Measurements from ENCODE around the gene CYB5R3.

The CYB5R3 gene

DNA sequence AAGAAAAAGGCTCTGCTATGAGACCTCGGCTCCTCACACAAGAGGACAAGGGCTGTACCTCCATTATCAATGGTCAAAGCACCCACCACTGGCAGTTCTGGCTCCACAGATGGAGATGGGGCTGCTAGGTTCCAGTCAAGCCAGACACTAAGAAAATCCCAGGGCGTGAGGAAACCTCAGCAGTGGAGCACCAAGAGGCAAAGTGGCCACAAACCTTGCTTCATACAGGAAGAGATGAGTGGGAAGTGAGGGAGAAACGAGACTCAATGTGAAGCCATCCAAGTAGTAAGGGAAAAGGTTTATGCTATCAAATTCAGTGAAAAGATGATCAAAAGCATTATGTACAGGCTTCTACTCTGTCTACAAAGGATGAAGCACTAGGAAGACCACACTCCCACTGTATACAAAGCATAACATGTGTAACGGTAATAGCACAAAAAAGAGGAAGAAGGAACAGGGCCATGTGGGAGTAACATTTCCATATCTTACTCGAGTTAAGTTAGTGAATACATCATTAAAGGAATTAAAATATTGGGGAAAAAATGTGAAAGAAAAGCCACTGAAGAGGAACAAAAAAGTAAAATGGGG lies 61.5 kb downstream of the CYB5R3 start:
- Histone ChIP-seq H3K4me1 (ENCODE audit: low read depth, poor library complexity, severe bottlenecking) (peaks cover 13% of the 10 kb centered on the region), H3K27ac (no peak overlapping the region), H3K4me2 (no peak overlapping the region), H3K27me3 (ENCODE audit: insufficient read depth, low read depth) (no peaks in the 10 kb centered on the region), H3K4me3 (IDR thresholded peaks at IDR 0.05; ENCODE audit: insufficient read depth, low read depth, low read length) (no peak overlapping the region), H3K36me3 (ENCODE audit: insufficient read depth) (0 out of 2 replicates have a peak, but pooled peaks cover 2% of the 10 kb centered on the region), H3K79me2 (ENCODE audit: insufficient read depth, low read depth) (no peaks in the 10 kb centered on the region), H3K9ac (no peak overlapping the region), H2AFZ (ENCODE audit: low read depth) (no peak overlapping the region), H4K20me1 (ENCODE audit: insufficient read depth) (no peaks in the 10 kb centered on the region)
- TF ChIP-seq, protein P1, sequence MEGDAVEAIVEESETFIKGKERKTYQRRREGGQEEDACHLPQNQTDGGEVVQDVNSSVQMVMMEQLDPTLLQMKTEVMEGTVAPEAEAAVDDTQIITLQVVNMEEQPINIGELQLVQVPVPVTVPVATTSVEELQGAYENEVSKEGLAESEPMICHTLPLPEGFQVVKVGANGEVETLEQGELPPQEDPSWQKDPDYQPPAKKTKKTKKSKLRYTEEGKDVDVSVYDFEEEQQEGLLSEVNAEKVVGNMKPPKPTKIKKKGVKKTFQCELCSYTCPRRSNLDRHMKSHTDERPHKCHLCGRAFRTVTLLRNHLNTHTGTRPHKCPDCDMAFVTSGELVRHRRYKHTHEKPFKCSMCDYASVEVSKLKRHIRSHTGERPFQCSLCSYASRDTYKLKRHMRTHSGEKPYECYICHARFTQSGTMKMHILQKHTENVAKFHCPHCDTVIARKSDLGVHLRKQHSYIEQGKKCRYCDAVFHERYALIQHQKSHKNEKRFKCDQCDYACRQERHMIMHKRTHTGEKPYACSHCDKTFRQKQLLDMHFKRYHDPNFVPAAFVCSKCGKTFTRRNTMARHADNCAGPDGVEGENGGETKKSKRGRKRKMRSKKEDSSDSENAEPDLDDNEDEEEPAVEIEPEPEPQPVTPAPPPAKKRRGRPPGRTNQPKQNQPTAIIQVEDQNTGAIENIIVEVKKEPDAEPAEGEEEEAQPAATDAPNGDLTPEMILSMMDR (conservative IDR thresholded peaks at IDR 0.05; ENCODE audit: low read depth, low read length), result no peak

DNA sequence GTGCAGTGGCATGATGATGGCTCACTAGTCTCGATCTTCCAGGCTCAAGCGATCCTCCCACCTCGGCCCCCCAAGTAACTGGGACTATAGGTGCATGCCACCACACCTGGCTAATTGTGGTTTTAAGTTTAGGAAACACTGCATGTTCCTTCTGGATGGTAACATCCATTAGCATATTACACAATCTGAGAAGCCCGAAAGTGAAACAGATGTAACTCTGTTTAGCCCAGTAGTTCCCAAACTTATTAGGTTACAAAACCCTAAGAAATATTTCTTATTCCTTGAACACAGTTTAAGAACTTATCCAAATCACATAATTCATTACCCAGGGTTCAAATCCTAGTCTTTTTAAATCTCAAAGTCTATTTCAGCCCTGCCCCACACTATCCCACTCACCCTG lies 62.8 kb downstream of the CYB5R3 start:
- H3K4me3 ChIP-seq (IDR thresholded peaks at IDR 0.05; ENCODE audit: insufficient read depth, low read depth, low read length), result no peak overlapping the region
- H3K27me3 ChIP-seq (ENCODE audit: insufficient read depth, low read depth), result no peaks in the 10 kb centered on the region
- H4K20me1 ChIP-seq (ENCODE audit: insufficient read depth), result no peaks in the 10 kb centered on the region
- no peak overlapping the region for H3K27ac ChIP-seq
- H3K4me2 ChIP-seq, result no peak overlapping the region
- H2AFZ ChIP-seq (ENCODE audit: low read depth), result no peak overlapping the region
- H3K79me2 ChIP-seq (ENCODE audit: insufficient read depth, low read depth), result no peaks in the 10 kb centered on the region
- peaks cover 20% of the 10 kb centered on the region for H3K4me1 ChIP-seq (ENCODE audit: low read depth, poor library complexity, severe bottlenecking)
- H3K9ac ChIP-seq, result no peak overlapping the region
- 0 out of 2 replicates have a peak, but pooled peaks cover 2% of the 10 kb centered on the region for H3K36me3 ChIP-seq (ENCODE audit: insufficient read depth)
- TF ChIP-seq, protein P1 (conservative IDR thresholded peaks at IDR 0.05; ENCODE audit: low read depth, low read length), result no peak

GRCh38 chr22:42585096-42585495 lies 64.1 kb downstream of the CYB5R3 start:
- H3K79me2 ChIP-seq (ENCODE audit: insufficient read depth, low read depth), result peaks cover 4% of the 10 kb centered on the region
- TF ChIP-seq, protein P1 (conservative IDR thresholded peaks at IDR 0.05; ENCODE audit: low read depth, low read length), result no peak
- H3K4me1 ChIP-seq (ENCODE audit: low read depth, poor library complexity, severe bottlenecking), result peaks cover 20% of the 10 kb centered on the region
- H3K4me3 ChIP-seq (IDR thresholded peaks at IDR 0.05; ENCODE audit: insufficient read depth, low read depth, low read length), result no peak overlapping the region
- no peak overlapping the region for H2AFZ ChIP-seq (ENCODE audit: low read depth)
- H3K27ac ChIP-seq, result no peak overlapping the region
- H3K4me2 ChIP-seq, result no peak overlapping the region
- no peak overlapping the region for H3K9ac ChIP-seq
- no peaks in the 10 kb centered on the region for H3K36me3 ChIP-seq (ENCODE audit: insufficient read depth)
- H4K20me1 ChIP-seq (ENCODE audit: insufficient read depth), result no peaks in the 10 kb centered on the region
- H3K27me3 ChIP-seq (ENCODE audit: insufficient read depth, low read depth), result no peaks in the 10 kb centered on the region

- H3K27me3 ChIP-seq (ENCODE audit: insufficient read depth, low read depth), result no peaks in the 10 kb centered on the region
- H3K27ac ChIP-seq, result no peak overlapping the region
- H4K20me1 ChIP-seq (ENCODE audit: insufficient read depth), result no peaks in the 10 kb centered on the region
- H3K36me3 ChIP-seq (ENCODE audit: insufficient read depth), result no peaks in the 10 kb centered on the region
- H3K9ac ChIP-seq, result no peak overlapping the region
- H3K4me2 ChIP-seq, result no peak overlapping the region
- H2AFZ ChIP-seq (ENCODE audit: low read depth), result no peak overlapping the region
- no peak overlapping the region for H3K4me3 ChIP-seq (IDR thresholded peaks at IDR 0.05; ENCODE audit: insufficient read depth, low read depth, low read length)
- TF ChIP-seq, protein P1 (conservative IDR thresholded peaks at IDR 0.05; ENCODE audit: low read depth, low read length), result no peak
- peaks cover 10% of the 10 kb centered on the region for H3K79me2 ChIP-seq (ENCODE audit: insufficient read depth, low read depth)
- H3K4me1 ChIP-seq (ENCODE audit: low read depth, poor library complexity, severe bottlenecking), result peaks cover 20% of the 10 kb centered on the region
These were observed 64.7 kb downstream of the CYB5R3 start for GRCh38 chr22:42584364-42584940.
